ENCODE results near the gene PSPN.

GRCh38 chr19:6378041-6378440 is 2.3 kb upstream of the PSPN start:
- TF ChIP-seq CTCF (IDR thresholded peaks at IDR 0.05; ENCODE audit: borderline replicate concordance, extremely low read depth, low read length, poor library complexity, severe bottlenecking) (no peak), EZH2 (IDR thresholded peaks at IDR 0.05; ENCODE audit: borderline replicate concordance, low read depth, low read length, severe bottlenecking) (no peak)

Measured in DND-41 (cell line).